Effector CD4-positive, alpha-beta T cell (primary cell): ENCODE measurements around the gene FAM72B.
"Not testable (repeated sequence)": the region's sequence is repeated elsewhere in the genome, so short reads cannot be mapped to it uniquely, and the experiment has no call there.

ENCODE experiments used
- DNase-seq: peaks from one replicate; pipeline ENCODE4 v3.0.0-alpha.2; 2020

The FAM72B gene

DNA sequence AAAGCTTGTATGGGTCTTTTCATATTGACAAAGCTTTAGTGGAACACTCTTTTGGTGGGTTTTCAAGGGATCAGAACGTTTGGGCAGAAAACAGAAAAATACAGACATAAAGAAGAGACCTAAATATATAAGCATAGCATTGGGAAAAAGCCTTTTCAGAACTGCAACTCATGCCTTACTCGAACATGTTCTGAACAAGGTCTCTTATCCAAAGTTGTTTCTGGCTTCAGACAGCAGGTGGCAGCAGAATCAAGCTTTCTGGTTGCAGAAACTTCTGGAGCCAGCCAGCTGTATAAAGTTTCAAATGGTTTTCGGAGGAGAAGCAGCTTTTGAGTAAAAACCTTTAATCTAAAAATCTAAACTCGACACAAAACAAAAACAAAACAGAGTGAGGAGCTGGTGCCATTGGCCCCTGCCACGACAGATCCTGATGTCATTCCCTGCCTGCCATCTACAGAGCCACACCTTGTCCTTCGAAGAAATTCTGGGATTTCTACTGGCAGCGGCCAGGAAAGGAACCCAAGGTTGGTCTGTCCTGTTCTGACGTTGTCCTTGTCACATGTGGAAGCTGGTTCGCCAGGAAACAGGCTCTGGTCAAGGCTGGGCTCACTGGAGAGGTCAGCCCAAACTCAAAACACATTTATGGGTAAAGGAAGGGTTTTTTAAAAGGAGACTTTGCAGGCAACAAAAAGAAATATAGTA lies 35.5 kb downstream of the FAM72B start:
- DNase-seq, result not testable (repeated sequence)

DNA sequence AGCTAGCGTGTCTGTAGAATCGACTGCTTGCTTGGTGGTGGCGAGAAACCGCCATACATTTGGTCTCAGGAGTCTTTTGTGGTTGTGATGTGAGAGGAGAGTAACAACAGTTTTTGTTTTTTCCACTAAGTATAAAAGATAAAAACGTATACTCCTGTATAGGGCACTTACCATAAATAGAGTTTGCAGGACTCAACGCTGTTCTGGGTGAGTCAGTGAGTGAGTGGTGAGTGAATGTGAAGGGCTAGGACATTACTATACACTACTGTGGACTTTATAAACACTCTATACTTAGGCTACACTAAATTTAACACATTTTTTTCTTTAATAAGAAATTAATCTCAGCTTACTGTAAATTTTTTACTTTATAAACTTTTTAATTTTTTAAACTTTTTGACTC lies 43.7 kb downstream of the FAM72B start:
- not testable (repeated sequence) for DNase-seq

DNA sequence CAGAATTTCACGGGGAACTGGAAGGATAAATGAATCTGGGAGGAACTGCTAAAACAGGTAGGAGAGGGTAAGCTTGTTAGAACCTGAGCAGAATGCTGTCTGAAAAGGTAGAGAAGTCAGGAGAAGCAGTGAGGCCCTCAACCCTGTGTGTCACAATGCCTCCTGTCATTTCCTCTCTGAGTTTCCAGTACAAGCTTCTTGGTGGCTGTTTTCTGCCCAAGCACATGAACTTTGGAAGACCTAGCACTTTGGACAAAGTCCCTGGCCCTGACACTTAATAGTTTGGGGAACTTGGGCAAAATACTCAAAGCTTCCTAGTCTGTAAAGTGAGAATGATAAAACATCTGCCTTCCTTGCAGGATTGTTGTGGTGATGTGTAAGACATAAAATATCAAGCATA lies 52.6 kb downstream of the FAM72B start:
- DNase-seq, result not testable (repeated sequence)

DNA sequence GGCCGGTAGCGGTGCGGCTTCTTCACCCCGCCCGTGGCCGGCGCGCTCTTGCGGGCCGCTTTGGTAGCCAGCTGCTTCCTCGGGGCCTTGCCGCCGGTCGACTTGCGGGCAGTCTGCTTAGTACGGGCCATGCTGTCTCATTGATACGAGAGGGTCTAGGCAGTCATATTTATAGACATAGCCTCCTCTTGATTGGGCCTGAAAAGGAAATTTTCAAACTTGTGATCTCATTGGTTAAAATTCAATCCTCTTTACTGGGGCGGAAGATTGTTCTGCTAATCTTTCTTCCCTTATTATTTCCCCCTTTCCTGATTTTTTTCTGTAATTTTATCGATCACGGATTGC lies 65.7 kb downstream of the FAM72B start:
- DNase-seq, result not testable (repeated sequence)
